BLaER1 (cell line): ENCODE data around the gene ZNF831.

Experiments
- H3K27ac ChIP-seq: shearing (Covaris generic); formaldehyde crosslinking; 2 replicates; pipeline ENCODE4 v1.8.1; 2022
- H3K27me3 ChIP-seq: shearing (Covaris generic); formaldehyde crosslinking; 2 replicates; pipeline ENCODE4 v1.8.1; 2022
- H3K36me3 ChIP-seq: shearing (Covaris generic); formaldehyde crosslinking; 2 replicates; pipeline ENCODE4 v1.8.1; 2022
- H3K4me1 ChIP-seq: shearing (Covaris generic); formaldehyde crosslinking; 2 replicates; pipeline ENCODE4 v1.8.1; 2022
- H3K4me2 ChIP-seq: shearing (Covaris generic); formaldehyde crosslinking; 2 replicates; pipeline ENCODE4 v1.8.1; 2022
- H3K4me3 ChIP-seq: shearing (Covaris generic); formaldehyde crosslinking; 2 replicates; pipeline ENCODE4 v1.8.1; 2022
- H3K9ac ChIP-seq: shearing (Covaris generic); formaldehyde crosslinking; 2 replicates; pipeline ENCODE4 v1.8.1; 2022
- H3K9me3 ChIP-seq: shearing (Covaris generic); formaldehyde crosslinking; 2 replicates; pipeline ENCODE4 v1.8.1; 2022
- H4K20me1 ChIP-seq: shearing (Covaris generic); formaldehyde crosslinking; 2 replicates; pipeline ENCODE4 v1.8.1; 2022
- Cebpa-rat ChIP-seq: shearing (Covaris generic); IDR thresholded peaks from 2 replicates; pipeline ENCODE4 v1.8.1; 2022

ZNF831 gene

GRCh38 chr20:59217794-59218280, 54.2 kb downstream of the ZNF831 start:
- Histone ChIP-seq H3K27me3 (peaks cover 3% of the 10 kb centered on the region), H3K9ac (no peak overlapping the region), H3K4me3 (no peak overlapping the region), H3K36me3 (no peaks in the 10 kb centered on the region), H3K9me3 (no peaks in the 10 kb centered on the region), H3K4me2 (no peak overlapping the region), H4K20me1 (no peaks in the 10 kb centered on the region), H3K4me1 (peaks cover 13% of the 10 kb centered on the region), H3K27ac (no peak overlapping the region)
- no peak for TF ChIP-seq Cebpa-rat

GRCh38 chr20:59219211-59219610, 55.6 kb downstream of the ZNF831 start:
- Histone ChIP-seq H3K36me3 (no peaks in the 10 kb centered on the region), H3K27ac (no peak overlapping the region), H3K4me1 (peaks cover 16% of the 10 kb centered on the region), H4K20me1 (no peaks in the 10 kb centered on the region), H3K4me3 (no peak overlapping the region), H3K9ac (no peak overlapping the region), H3K27me3 (peaks cover 17% of the 10 kb centered on the region), H3K9me3 (no peaks in the 10 kb centered on the region), H3K4me2 (no peak overlapping the region)
- no peak for TF ChIP-seq Cebpa-rat

- peaks cover 17% of the 10 kb centered on the region for H3K27me3 ChIP-seq
- no peak for TF ChIP-seq Cebpa-rat
- no peak overlapping the region for H3K4me3 ChIP-seq
- no peaks in the 10 kb centered on the region for H3K36me3 ChIP-seq
- no peak overlapping the region for H3K27ac ChIP-seq
- no peaks in the 10 kb centered on the region for H3K9me3 ChIP-seq
- no peak overlapping the region for H3K4me2 ChIP-seq
- no peak overlapping the region for H3K9ac ChIP-seq
- peaks cover 16% of the 10 kb centered on the region for H3K4me1 ChIP-seq
- no peaks in the 10 kb centered on the region for H4K20me1 ChIP-seq
Observed at GRCh38 chr20:59220161-59220560, 56.5 kb downstream of the ZNF831 start.

- Histone ChIP-seq H3K9me3 (no peaks in the 10 kb centered on the region), H3K27ac (no peak overlapping the region), H3K9ac (no peak overlapping the region), H3K4me3 (no peak overlapping the region), H4K20me1 (no peaks in the 10 kb centered on the region), H3K27me3 (peaks cover 17% of the 10 kb centered on the region), H3K4me1 (peaks cover 16% of the 10 kb centered on the region), H3K4me2 (peak overlapping the region; percentile 86), H3K36me3 (no peaks in the 10 kb centered on the region)
- TF ChIP-seq Cebpa-rat, result no peak
Observed at GRCh38 chr20:59221049-59221706, 57.6 kb downstream of the ZNF831 start.

- Histone ChIP-seq H3K4me1 (peaks cover 16% of the 10 kb centered on the region), H3K4me3 (peak overlapping the region; percentile 68), H3K27me3 (peaks cover 17% of the 10 kb centered on the region), H4K20me1 (no peaks in the 10 kb centered on the region), H3K9me3 (no peaks in the 10 kb centered on the region), H3K4me2 (peak overlapping the region; percentile 86), H3K9ac (peak overlapping the region; percentile 77), H3K36me3 (no peaks in the 10 kb centered on the region), H3K27ac (peak overlapping the region; percentile 71)
- no peak for TF ChIP-seq Cebpa-rat
Observed at GRCh38 chr20:59221707-59222252, 58.2 kb downstream of the ZNF831 start.

- Histone ChIP-seq H3K27ac (peak overlapping the region; percentile 71), H3K36me3 (no peaks in the 10 kb centered on the region), H4K20me1 (no peaks in the 10 kb centered on the region), H3K9ac (peak overlapping the region; percentile 77), H3K9me3 (no peaks in the 10 kb centered on the region), H3K4me3 (peak overlapping the region; percentile 68), H3K4me1 (peaks cover 16% of the 10 kb centered on the region), H3K27me3 (peaks cover 17% of the 10 kb centered on the region), H3K4me2 (peak overlapping the region; percentile 86)
- no peak for TF ChIP-seq Cebpa-rat
Observed at GRCh38 chr20:59222253-59223181, 58.9 kb downstream of the ZNF831 start.

GRCh38 chr20:59223182-59223601, 59.6 kb downstream of the ZNF831 start:
- Histone ChIP-seq H3K4me2 (peak overlapping the region; percentile 86), H3K9me3 (no peaks in the 10 kb centered on the region), H3K4me1 (peaks cover 16% of the 10 kb centered on the region), H3K36me3 (no peaks in the 10 kb centered on the region), H3K4me3 (peak overlapping the region; percentile 68; the same call in 1 of the 2 replicates), H4K20me1 (no peaks in the 10 kb centered on the region), H3K27me3 (peaks cover 17% of the 10 kb centered on the region), H3K27ac (no peak overlapping the region), H3K9ac (no peak overlapping the region)
- TF ChIP-seq Cebpa-rat, result no peak

GRCh38 chr20:59223750-59224149, 60.1 kb downstream of the ZNF831 start:
- Histone ChIP-seq H3K27me3 (peaks cover 17% of the 10 kb centered on the region), H3K4me3 (no peak overlapping the region), H3K4me2 (no peak overlapping the region), H3K4me1 (peaks cover 16% of the 10 kb centered on the region), H3K36me3 (no peaks in the 10 kb centered on the region), H3K27ac (no peak overlapping the region), H3K9ac (no peak overlapping the region), H3K9me3 (no peaks in the 10 kb centered on the region), H4K20me1 (no peaks in the 10 kb centered on the region)
- TF ChIP-seq Cebpa-rat, result no peak

GRCh38 chr20:59224236-59224635, 60.6 kb downstream of the ZNF831 start:
- Histone ChIP-seq H3K27me3 (peaks cover 17% of the 10 kb centered on the region), H3K36me3 (no peaks in the 10 kb centered on the region), H3K4me2 (no peak overlapping the region), H3K9ac (no peak overlapping the region), H4K20me1 (no peaks in the 10 kb centered on the region), H3K4me3 (no peak overlapping the region), H3K4me1 (peaks cover 16% of the 10 kb centered on the region), H3K27ac (no peak overlapping the region), H3K9me3 (peaks cover 4% of the 10 kb centered on the region)
- no peak for TF ChIP-seq Cebpa-rat

GRCh38 chr20:59230385-59230784, 66.8 kb downstream of the ZNF831 start:
- H3K27me3 ChIP-seq, result no peaks in the 10 kb centered on the region
- H3K4me2 ChIP-seq, result no peak overlapping the region
- H4K20me1 ChIP-seq, result no peaks in the 10 kb centered on the region
- H3K27ac ChIP-seq, result no peak overlapping the region
- no peaks in the 10 kb centered on the region for H3K4me1 ChIP-seq
- TF ChIP-seq Cebpa-rat, result no peak
- peaks cover 5% of the 10 kb centered on the region for H3K9me3 ChIP-seq
- no peak overlapping the region for H3K9ac ChIP-seq
- H3K4me3 ChIP-seq, result no peak overlapping the region
- no peaks in the 10 kb centered on the region for H3K36me3 ChIP-seq
